ENCODE data around the gene C1S. TPM values are rescaled to one million over a fixed set of nuclear protein-coding genes. Genes with fewer than 3 reads are reported as not detected.

Gene C1S
- total RNA-seq, 2 donors from 2014 or later, result 222 to 287 TPM

GRCh38 chr12:7068994-7069346 is 8.5 kb downstream of the C1S start:
- intact Hi-C loops (cut with DNase I), result no loop called here
- DNase-seq (no peak), ATAC-seq (peak; percentile 35 to 50)

- intact Hi-C loops (cut with DNase I), result no loop called here
- no peak for DNase-seq
- ATAC-seq, result no peak
Observed at GRCh38 chr12:7069386-7069785, 8.9 kb downstream of the C1S start.

- DNase-seq, result no peak
- no peak for ATAC-seq
- intact Hi-C loops (cut with DNase I), result no loop called here
Observed at GRCh38 chr12:7072035-7072434, 11.5 kb downstream of the C1S start.

GRCh38 chr12:7072554-7072953 is 12.0 kb downstream of the C1S start:
- intact Hi-C loops (cut with DNase I), result no loop called here
- DNase-seq, result no peak
- no peak for ATAC-seq

GRCh38 chr12:7073946-7074345 is 13.4 kb downstream of the C1S start:
- DNase-seq, result no peak
- intact Hi-C loops (cut with DNase I), result no loop called here
- no peak for ATAC-seq

- intact Hi-C loops (cut with DNase I), result no loop called here
Observed at GRCh38 chr12:7075518-7075917, 15.0 kb downstream of the C1S start.

GRCh38 chr12:7075939-7076338 is 15.4 kb downstream of the C1S start:
- intact Hi-C loops (cut with DNase I), result no loop called here
- no peak for ATAC-seq
- DNase-seq, result no peak

More at GRCh38 chr12:7075518-7075917, 15.0 kb downstream of the C1S start:
- ATAC-seq (no peak), DNase-seq (no peak)

- intact Hi-C loops (cut with DNase I), result no loop called here
- no peak for ATAC-seq
- DNase-seq, result no peak
Observed at GRCh38 chr12:7076493-7076892, 16.0 kb downstream of the C1S start.

GRCh38 chr12:7078163-7078562 is 17.6 kb downstream of the C1S start:
- DNase-seq (no peak), ATAC-seq (no peak)
- intact Hi-C loops (cut with DNase I), result no loop called here

- ATAC-seq, result peak; percentile 41 to 85
- intact Hi-C loops (cut with DNase I), result no loop called here
- no peak for DNase-seq
Observed at GRCh38 chr12:7079826-7080125, 19.3 kb downstream of the C1S start.

- ATAC-seq, result no peak
- DNase-seq, result no peak
- intact Hi-C loops (cut with DNase I), result no loop called here
Observed at GRCh38 chr12:7081037-7081436, 20.5 kb downstream of the C1S start.

- ATAC-seq (no peak), DNase-seq (no peak)
- intact Hi-C loops (cut with DNase I), result no loop called here
Observed at GRCh38 chr12:7083125-7083524, 22.6 kb downstream of the C1S start.

- intact Hi-C loops (cut with DNase I), result no loop called here
- DNase-seq, result no peak
- no peak for ATAC-seq
Observed at GRCh38 chr12:7089196-7089871, 28.8 kb downstream of the C1S start.

- intact Hi-C loops (cut with DNase I), result no loop called here
- DNase-seq, result no peak
- peak in 1 of 2 donors; percentile 8 for ATAC-seq
Observed at GRCh38 chr12:7090222-7090998, 29.9 kb downstream of the C1S start.

GRCh38 chr12:7091171-7091570 is 30.7 kb downstream of the C1S start:
- DNase-seq (no peak), ATAC-seq (peak in 1 of 2 donors; percentile 5)
- intact Hi-C loops (cut with DNase I), result no loop called here

- ATAC-seq (peak; percentile 58 to 70), DNase-seq (peak; percentile 79)
Observed at GRCh38 chr12:7091660-7092228, 31.2 kb downstream of the C1S start.

GRCh38 chr12:7092229-7092985 is 31.9 kb downstream of the C1S start, which contains the start of gene C1R:
Gene C1R (minus strand): TSS chr12:7092445. CDS start chr12:7092388, 57 bp downstream.
- peak; percentile 88 to 89 for ATAC-seq
- intact Hi-C loops (cut with DNase I), result no loop called here
- peak; percentile 83 for DNase-seq

More at GRCh38 chr12:7091660-7092228, 31.2 kb downstream of the C1S start:
- intact Hi-C loops (cut with DNase I), result no loop called here

GRCh38 chr12:7092986-7093460 is 32.5 kb downstream of the C1S start:
- DNase-seq, result no peak
- no peak for ATAC-seq
- intact Hi-C loops (cut with DNase I), result no loop called here

- ATAC-seq, result no peak
- DNase-seq, result no peak
- intact Hi-C loops (cut with DNase I), result no loop called here
Observed at GRCh38 chr12:7093486-7093885, 33.0 kb downstream of the C1S start.

GRCh38 chr12:7093892-7094291 is 33.4 kb downstream of the C1S start:
- DNase-seq (no peak), ATAC-seq (no peak)

More at GRCh38 chr12:7093892-7094291, 33.4 kb downstream of the C1S start:
- intact Hi-C loops (cut with DNase I), result no loop called here
